GM18858 (cell line): ENCODE measurements around the gene GDF3.
"Not testable (repeated sequence)": the region's sequence is repeated elsewhere in the genome, so short reads cannot be mapped to it uniquely, and the experiment has no call there.

Experiments
- ATAC-seq: cut with Tn5 transposase; IDR thresholded peaks from one replicate; pipeline ENCODE4 v1.9.1; 2021; ENCODE audit not compliant: unreplicated experiment

GDF3 gene

GRCh38 chr12:7668171-7668570 is 27.4 kb downstream of the GDF3 start:
- ATAC-seq, result no peak

DNA sequence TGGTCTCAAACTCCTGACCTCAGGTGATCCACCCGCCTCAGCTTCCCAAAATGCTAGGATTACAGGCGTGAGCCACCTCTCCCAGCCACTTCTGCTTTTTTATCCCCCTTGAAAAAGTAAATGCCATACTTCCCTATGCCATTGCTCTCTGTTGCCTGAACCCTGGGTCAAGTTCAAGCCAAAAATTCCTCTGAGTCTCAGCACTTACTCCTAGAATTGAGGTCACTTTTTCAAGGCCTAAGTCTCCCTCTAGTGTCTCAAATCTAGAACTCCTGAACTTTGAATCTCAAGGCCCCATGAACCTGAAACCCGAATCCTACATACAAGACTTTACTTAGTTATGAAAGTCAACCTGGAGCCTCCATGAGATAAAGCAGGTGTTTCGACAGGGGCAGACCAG is 28.4 kb downstream of the GDF3 start:
- no peak for ATAC-seq

DNA sequence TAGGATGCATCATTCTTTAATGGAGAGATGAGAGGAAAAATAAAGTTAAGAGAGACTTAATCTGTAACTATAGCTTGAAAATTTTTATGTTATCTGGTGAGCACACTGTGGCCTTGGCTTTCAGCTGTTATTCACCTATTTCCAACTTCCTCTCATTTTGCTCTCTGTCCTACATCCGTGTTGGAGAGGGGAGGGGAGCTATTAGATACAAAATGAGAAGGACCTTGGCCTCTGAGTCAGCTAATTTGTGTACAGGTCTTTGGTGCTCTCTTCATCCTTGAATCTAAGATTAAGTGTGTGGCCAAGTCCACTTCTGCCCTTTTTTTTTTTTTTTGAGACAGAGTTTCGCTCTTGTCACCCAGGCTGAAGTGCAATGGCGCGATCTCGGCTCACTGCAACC is 29.0 kb downstream of the GDF3 start:
- ATAC-seq, result no peak

DNA sequence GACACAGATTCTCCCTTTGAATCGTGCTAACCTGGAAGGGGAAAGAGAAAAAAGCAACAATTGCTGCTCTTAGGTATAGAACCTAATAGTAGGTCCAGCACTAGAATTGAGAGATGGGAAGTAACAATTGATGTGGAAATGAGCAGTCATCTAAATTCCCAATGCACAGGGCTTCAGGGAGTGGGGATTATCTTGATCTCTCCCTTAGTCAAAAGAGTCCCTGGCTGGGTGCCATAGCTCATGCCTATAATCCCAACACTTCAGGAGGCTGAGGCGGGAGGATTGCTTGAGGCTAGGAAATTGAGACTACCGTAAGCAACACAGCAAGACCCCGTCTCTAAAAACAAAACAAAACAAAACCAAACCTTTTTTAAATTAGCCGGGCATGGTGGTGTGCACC is 33.8 kb downstream of the GDF3 start:
- no peak for ATAC-seq

- ATAC-seq, result no peak
These were observed 39.5 kb downstream of the GDF3 start for GRCh38 chr12:7656121-7656520.

DNA sequence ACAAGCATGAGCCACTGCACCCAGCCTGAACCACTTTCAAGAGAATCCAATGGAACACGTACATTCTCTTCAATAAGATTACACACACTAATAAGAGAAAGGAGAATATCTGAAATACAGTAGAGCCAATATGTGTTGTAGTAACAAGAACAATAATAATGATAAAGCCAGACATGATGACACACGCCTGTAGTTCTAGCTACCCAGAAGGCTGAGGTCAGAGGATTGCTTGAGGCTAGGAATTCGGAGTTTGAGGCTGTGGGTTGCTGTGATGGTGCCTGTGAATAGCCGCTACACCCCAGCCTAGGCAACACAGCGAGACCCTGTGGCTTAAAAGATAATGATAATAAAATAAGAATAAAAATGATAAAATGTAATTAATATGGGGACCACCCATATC is 45.5 kb downstream of the GDF3 start:
- ATAC-seq, result no peak

- ATAC-seq, result no peak
These were observed 48.5 kb downstream of the GDF3 start for GRCh38 chr12:7647071-7647470.

GRCh38 chr12:7646178-7646475 is 49.4 kb downstream of the GDF3 start:
- ATAC-seq, result no peak

DNA sequence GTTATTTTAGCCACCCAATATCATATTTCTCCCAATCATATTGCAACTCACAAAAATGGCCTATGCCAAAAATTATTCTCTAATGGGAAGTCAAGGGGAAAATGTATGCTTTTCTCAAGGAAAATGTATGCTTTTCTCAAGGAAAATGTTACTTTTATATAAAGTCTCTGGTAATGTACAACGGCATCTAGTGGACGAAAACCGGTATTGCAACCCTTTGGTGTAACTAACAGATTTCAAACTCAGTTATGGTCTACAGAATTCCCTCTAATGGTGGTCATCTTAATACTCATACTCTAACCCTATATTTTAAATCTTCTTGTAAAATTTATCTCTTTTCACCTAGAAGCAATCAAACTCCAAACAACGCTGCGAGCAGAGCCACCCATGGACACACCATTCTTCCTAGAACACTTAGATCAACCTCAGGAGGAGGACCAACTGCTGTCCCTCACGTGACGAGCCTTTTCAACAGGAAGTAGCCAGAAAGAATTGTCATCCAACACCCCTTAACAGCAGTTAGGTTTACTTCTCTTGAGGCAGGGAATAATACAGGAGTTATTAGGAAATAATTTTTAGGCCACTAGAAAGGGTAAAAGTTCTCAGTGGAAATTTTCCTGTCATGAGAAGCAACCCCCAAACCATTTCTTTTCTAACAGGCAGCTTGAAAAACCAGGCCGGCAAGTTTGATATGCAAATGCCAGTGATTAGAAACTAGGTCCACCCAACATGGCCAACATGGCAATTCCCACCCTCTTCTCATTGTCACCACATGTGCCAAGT is 50.0 kb downstream of the GDF3 start:
- ATAC-seq, result no peak

DNA sequence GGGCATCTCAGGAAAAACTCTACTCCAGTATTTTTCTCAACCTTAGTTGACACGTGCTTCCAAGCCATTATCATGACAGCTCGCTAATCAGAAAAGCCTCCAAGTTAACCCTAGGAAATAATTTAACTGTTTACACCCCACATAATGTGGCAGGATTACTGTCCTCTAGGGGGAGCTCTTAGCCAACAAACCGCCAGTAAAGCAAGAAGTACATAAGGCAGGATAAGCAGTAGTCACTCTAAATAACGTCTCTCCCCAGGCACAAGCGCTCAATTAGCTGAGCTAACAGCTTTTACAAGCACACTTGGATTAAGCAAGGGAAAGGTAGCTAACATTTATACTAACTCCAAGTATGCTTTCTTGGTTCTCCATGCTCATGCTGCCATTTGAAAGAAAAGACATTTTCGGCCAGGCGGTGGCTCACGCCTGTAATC is 52.7 kb downstream of the GDF3 start:
- ATAC-seq, result no peak

- ATAC-seq, result no peak
These were observed 53.3 kb downstream of the GDF3 start for GRCh38 chr12:7642287-7642686.

GRCh38 chr12:7640123-7640995 is 55.2 kb downstream of the GDF3 start:
- ATAC-seq, result not testable (repeated sequence)
